ENCODE data around the gene COPS2. TPM values are rescaled to one million over a fixed set of nuclear protein-coding genes. Genes with fewer than 3 reads are reported as not detected.
A peak's percentile ranks its signal among the peaks of the same experiment; 100 is the strongest.

Gene COPS2
- total RNA-seq, 1 experiment from 2014 or later: 88.3 TPM

GRCh38 chr15:49155834-49156627 lies 632 bp upstream of the COPS2 start:
- peak overlapping the region; percentile 85 for H3K4me2 ChIP-seq (ENCODE audit: insufficient read depth, insufficient read length, low read length)
- no peak overlapping the region for H4K8ac ChIP-seq (replicated peaks; ENCODE audit: insufficient read length, low read depth, low read length)
- peak overlapping the region; percentile 99 to 100 for H3K4me3 Mint-ChIP-seq
- no peak overlapping the region for H3K14ac ChIP-seq (ENCODE audit: insufficient read depth, low read length)
- H2BK20ac ChIP-seq (ENCODE audit: low read depth, low read length, poor library complexity, severe bottlenecking): no peak overlapping the region
- DNase-seq: peak; percentile 29
- no CpG with 5 or more reads among the region's 26 CpGs for WGBS (ENCODE audit: extremely low coverage, insufficient read length, low lambda C conversion rate)
- no peak overlapping the region for H2AK5ac ChIP-seq (ENCODE audit: insufficient read length, low read length)
- no peaks in the 10 kb centered on the region for H3K9me3 Mint-ChIP-seq
- no peaks in the 10 kb centered on the region for H3K4me1 ChIP-seq (ENCODE audit: insufficient read depth, low read length)
- H3K79me1 ChIP-seq (ENCODE audit: insufficient read depth, low read depth, low read length, poor library complexity, severe bottlenecking): no peaks in the 10 kb centered on the region
- H3K27ac ChIP-seq (ENCODE audit: insufficient read length, low read depth, low read length): no peak overlapping the region
- H2AFZ ChIP-seq (ENCODE audit: low read length): no peak overlapping the region
- H4K5ac ChIP-seq (ENCODE audit: insufficient read length, low read depth, low read length): no peak overlapping the region
- peak overlapping the region; percentile 90 to 100 (median 96); a peak in 6 of 7 replicates for H3K27ac Mint-ChIP-seq
- H3K18ac ChIP-seq (ENCODE audit: insufficient read length, low read depth, low read length): no peak overlapping the region
- no peak overlapping the region for H2BK120ac ChIP-seq (ENCODE audit: low read depth, low read length, poor library complexity, severe bottlenecking)
- peak overlapping the region; percentile 62 for H3K9ac ChIP-seq (ENCODE audit: extremely low read depth, insufficient read length, low read length)
- H3K9me3 ChIP-seq (ENCODE audit: control insufficient read depth, low read depth, low read length): no peaks in the 10 kb centered on the region
- H3K4me1 Mint-ChIP-seq: peaks cover 18 to 22% of the 10 kb centered on the region in 2 experiments
- H3T11ph ChIP-seq (ENCODE audit: low read length): no peak overlapping the region
- no peak overlapping the region for H3K4ac ChIP-seq (ENCODE audit: low read depth, low read length)
- no peaks in the 10 kb centered on the region for H3K27me3 ChIP-seq (ENCODE audit: insufficient read depth, low read length)
- H4K20me1 ChIP-seq (ENCODE audit: control insufficient read depth, insufficient read depth, insufficient read length): no peaks in the 10 kb centered on the region
- H3K23me2 ChIP-seq (ENCODE audit: insufficient read length, low read depth, low read length, poor library complexity, severe bottlenecking): peaks cover 2% of the 10 kb centered on the region
- TF ChIP-seq CTCF (conservative IDR thresholded peaks at IDR 0.05): no peak
- no peak overlapping the region for H4K91ac ChIP-seq (ENCODE audit: insufficient read length, low read depth, low read length)
- no peak overlapping the region for H2BK15ac ChIP-seq (ENCODE audit: low read depth, low read length)
- peaks cover 24% of the 10 kb centered on the region for H3K79me2 ChIP-seq (ENCODE audit: insufficient read depth, low read length)
- no peak overlapping the region for H3K56ac ChIP-seq (ENCODE audit: insufficient read length, low read depth, low read length)
- no peaks in the 10 kb centered on the region; a peak in 1 of 7 replicates for H3K36me3 Mint-ChIP-seq (ENCODE audit: insufficient read depth in 1 of 3, low read depth in 3 of 3)
- no peak overlapping the region for H2BK12ac ChIP-seq (ENCODE audit: insufficient read length, low read depth, low read length)
- no peak overlapping the region for H2BK5ac ChIP-seq (ENCODE audit: insufficient read length, low read length)
- H3K27me3 Mint-ChIP-seq (ENCODE audit: low read depth): no peaks in the 10 kb centered on the region
- no peak overlapping the region for H3K23ac ChIP-seq (ENCODE audit: insufficient read length, low read depth, low read length)

Data from H9 (cell line).